Activated CD8-positive, alpha-beta memory T cell treated with anti-CD3 and anti-CD28 coated beads, Interleukin-2, amount 50 U/mL, for 4 hours (primary cell): ENCODE results near the gene SEMA3E.
"Not testable (repeated sequence)": the region's sequence is repeated elsewhere in the genome, so short reads cannot be mapped to it uniquely, and the experiment has no call there.

ENCODE experiments used
- DNase-seq: peaks from one replicate; pipeline ENCODE4 v3.0.0-alpha.2; 2020

SEMA3E gene

DNA sequence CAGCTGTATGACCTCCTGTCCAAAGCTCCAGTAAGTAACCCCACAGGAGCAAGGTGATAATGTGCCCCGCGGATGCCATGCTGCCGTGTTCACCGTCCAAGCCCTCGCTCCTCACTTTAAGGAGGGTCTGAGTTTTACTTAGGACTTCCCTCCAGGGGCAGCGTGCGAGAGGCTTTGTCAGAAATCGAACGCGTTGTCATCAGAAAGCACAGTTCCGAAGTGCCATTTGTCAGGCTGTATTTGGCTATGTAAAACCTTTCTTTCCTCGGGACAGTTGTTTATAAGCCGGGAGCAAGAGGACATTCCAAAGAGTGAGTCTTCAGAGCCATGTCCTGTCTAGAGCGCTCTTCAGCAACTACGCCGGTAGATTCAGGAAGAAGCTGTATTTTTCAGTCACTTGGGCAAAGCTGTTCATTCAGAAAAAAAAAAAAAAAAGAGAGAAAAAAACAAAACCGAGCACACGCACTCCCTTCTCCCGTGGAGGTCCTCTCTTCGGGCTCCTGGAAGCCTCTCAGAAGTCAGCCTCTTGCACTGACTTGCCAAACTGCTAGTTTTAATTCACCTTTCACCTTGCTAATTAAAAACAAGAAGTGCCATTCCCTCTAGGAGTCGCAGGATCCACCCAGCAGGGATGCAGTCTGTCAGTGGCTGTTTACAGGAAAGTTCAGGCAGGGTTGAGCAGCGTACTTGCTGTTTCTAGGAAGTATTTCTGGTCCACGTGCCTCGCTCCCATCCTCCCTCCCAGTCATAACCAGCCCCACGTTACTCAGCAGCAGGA, at the start of gene SEMA3E:
Gene SEMA3E, minus strand, starts transcription at position 676 of the 778 bp plus-strand sequence.
- no peak for DNase-seq

DNA sequence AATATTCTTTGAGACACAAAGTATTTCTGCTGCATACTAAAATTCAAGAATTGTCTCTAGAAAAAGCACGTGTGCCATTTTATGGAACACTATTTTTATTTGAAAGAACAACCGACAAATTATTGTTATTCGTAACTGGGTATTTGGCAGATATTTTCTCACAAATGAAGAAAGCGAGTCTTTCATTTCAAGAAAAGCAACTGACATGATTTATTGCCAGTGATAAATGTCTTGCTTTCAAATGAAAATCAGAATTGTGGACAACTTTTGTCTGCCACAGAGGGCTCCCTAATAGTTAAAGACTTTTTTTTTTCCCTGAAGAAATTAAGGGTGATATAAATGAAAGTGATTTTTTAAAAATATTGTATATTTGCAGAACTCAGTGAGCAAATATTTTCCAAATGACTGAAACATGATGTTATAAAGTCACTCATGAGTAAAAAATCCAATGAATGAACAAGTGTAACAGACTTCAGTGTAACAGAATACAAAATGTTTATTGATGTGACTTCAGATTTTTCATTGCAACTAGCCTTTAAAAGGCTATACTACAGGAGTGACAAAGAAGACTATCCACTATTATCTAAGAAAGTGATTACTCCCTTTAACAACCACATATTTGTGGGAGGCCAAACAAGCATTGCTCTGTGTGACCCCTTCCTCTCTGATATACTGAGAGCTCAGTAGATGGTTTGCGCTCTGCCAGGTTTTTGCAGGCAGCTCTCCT, 49.0 kb upstream of the SEMA3E start:
- DNase-seq = no peak

DNA sequence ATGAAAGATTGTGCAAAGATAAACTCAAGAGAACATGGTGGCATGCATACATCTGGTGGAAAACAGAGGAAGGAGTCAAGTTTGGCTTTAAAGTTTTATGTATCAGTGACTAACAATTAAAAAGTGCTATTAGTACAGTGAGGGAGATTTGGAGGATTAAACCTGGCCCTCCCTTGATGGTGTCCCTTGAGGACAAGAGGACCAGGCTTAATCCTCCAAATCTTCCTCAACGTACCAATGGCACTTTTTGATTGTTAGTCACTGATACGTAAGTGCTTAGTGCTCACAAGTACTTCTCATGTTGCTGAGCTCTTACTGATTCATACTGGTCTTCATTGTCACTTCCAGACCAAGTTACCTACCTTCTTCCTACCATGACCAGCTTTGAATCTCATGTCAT, 47.2 kb upstream of the SEMA3E start:
- no peak for DNase-seq

DNA sequence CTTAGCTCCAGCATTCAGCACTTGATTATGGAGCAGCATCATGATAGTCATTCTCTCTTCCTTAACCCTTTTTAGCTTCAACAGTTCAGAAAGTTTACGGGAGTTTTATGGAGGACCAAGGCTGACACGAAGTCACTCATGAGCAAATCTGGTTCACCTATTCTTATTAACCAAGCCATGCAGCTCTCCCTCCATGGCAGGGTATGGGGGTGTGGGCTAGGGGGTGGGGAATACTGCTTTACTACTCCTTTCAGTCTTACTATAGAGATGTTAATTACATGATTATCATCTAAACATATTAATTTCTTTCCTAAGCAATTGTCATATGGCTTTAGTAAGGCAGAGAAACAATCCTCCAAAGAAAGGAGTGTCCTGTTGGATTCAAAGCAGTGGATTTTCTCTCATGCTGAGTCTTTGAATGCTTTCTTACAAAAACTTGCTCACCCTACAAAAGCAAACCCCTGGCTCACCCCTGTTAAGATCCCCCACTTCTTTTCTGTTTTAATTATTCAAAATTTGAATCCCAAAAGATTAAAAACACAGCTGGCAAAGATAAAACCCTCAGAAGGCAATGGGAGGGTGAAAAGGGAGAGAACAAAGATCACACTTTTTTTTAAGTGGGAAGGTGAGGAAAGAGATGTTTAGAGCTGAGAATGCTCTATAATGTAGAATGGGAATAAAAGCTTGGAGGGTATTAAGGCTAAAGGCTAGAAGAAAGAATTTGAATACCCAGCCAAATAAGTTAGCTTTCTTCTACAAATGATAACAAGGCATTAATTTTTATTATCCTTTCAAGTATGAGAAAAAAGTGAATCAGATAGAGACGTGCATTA, 46.4 kb upstream of the SEMA3E start:
- no peak for DNase-seq

DNA sequence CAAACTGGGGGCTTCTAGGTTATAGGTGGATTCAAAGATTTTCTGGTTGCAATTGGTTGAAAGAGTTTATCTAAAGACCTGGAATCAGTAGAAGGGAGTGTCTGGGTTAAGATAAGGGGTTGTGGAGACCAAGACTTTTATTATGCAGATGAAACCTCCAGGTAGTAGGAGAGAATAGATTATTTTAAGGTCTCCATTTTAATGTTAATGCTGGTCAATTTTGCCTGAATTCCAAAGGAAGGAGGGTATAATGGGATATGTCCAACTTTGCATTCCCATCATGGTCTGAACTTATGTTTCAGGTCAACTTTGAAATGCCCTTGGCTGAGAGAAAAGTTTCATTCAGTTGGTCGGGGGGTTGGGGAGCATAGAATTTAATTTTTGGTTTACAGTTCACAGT, 44.3 kb upstream of the SEMA3E start:
- no peak for DNase-seq

DNA sequence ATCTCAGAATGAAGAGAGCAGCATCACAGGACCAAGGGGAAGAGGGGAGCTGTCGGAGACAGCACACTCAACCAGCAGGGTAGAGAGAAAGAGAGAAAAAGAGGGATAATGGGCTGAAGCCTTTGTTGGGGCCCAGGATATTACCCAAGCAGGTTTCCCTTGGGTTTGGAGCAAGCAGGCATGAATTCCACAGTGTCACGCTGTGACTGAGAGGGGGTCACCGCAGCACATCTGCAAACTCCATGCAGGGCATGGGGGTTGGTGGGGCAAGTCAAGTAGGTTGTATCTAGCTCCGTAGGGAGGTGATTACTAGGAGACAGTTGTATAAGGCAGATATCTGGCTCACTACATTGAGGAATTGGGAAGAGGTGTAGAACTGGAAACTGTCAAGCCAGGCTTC, 42.2 kb upstream of the SEMA3E start:
- DNase-seq = no peak

DNA sequence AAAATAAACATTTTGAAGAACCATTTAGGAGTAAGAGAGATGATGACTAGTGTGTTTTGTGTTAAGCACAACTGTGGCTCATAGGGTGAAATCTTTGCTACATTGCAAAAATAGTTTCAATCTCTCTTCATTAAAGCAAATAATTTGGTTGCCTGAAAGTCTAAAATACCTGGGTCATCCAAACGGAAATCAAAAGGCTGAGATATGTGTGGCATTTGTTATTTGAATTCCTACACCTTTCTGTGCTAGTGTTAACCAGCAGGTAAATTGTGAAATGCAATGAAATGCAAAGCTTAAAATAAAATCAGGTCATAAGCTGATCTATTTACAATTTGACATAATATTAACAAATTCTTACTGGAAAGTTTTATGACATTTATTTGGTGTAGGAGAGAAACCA, 40.9 kb upstream of the SEMA3E start:
- DNase-seq = no peak

DNA sequence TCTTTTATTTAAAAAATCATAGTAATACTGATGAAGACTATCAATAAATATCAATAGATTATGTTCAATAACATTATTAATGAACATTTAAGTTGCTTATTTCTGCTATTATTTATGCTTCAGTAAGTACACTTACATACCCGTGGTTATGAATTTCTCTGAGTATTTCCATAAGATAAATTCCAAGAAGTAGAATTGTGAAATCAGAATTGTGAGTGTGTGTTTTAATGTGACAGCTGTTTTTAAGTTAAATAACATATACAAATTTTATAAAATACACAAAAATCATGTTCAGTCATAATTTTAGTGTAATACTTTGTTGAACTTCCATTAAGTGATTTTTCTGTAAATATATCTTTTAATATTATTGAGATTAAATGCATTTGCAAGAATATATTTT, 37.5 kb upstream of the SEMA3E start:
- no peak for DNase-seq

DNA sequence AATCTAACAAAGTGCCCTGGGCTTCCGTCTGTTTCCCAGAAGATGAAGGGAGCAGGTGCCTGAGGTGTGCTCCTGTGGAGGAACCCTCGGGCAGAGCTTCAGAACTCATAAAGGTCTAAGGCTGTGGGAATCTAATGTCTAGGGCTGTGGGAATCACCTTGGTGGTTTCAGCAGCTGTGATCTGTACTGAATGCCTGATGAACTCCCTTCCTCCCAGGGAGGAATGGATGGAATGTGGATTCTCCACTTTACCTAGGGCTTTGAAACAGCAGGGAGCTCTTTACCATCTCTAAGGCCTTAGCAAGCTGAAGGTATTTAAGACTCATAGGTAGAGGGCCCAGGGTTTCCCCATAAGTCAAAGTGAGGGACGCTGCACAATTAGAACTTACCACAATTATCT, 36.0 kb upstream of the SEMA3E start:
- no peak for DNase-seq

DNA sequence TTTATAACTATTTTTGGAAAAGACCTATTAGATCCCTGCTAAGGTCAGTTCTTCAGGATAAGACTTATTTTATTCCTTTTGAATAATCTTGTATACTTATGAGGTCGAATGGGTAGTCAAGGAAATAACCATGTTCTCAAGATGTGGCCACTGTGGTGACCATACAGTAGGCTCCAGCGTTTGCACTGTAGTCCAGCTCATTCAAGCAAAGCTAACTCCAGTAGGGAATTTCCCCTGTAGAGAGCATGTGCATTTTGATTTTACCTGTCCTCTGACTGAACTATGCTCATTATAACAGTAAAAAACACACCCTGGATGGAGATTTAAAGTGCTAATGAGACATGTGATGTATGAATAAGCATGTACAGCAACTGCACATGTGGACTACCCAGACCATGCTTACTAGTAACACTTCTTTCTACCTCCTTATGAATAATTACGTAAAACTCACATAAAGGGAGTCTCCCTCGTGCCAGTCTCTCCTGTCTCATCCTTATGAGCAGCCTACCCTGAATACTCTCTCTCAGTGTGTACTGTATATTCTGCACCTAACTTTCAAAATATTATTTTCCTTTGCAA, 32.4 kb upstream of the SEMA3E start:
- DNase-seq = no peak

DNA sequence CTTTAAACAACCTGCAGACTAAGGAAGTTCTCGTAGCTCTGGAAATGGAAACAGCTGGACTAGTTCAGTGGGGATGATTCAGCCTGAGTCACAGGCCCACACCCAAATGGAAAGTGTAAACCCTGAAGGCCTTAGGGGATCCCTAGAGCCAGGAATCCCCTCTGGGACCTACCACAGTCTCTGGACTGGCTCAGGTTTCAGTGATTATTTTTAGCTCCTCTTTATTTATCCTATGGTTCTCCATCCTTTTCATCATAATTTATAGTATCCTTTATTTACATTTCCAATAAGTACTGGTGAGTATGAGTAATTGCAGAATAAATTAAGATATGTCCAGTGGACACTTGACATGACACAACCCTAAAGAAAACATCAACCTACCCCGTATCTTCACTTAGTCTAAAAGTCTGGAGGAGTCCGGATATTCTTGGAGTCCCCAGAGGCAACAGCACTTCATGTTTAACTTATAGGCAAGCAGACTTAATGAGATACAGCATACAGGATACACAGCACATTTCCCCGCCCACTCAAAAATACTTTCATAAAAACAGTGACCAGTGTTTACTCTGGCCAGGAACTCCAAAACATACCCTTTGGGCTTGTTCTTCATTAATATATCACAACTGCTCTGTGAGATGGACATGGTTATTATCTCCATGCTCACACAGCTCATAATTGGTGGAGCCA, 28.4 kb upstream of the SEMA3E start:
- no peak for DNase-seq

DNA sequence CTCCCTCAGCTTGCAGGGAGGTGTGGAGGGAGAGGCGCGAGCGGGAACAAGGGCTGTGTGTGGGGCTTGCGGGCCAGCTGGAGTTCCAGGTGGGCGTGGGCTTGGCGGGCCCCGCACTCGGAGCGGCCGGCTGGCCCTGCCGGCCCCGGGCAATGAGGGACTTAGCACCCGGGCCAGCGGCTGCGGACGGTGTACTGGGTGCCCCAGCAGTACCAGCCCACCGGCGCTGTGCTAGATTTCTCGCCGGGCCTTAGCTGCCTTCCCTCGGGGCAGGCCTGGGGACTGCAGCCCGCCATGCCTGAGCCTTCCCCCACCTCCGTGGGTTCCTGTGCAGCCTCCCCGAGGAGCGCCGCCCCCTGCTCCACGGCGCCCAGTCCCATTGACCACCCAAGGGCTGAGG, 24.4 kb upstream of the SEMA3E start:
- not testable (repeated sequence) for DNase-seq

DNA sequence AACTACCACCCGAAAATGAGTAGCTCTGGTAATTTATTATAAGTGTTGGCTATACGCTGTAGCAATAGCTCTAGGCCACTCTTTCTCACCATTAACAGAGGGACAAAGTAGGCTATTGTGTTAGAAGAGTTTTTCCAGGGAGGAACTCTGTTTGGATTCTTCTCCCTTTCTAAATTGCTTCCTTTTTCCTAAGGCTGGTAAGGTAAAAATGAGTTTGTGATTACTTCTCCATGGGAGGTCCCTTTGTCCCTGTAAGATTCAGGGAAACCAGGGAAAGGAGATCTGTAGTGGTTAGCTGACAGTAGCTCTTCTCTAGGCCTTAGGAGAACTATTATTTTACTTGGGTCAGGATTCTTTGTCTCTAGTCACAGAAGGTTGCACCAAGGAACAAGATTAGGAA, 23.2 kb upstream of the SEMA3E start:
- no peak for DNase-seq

DNA sequence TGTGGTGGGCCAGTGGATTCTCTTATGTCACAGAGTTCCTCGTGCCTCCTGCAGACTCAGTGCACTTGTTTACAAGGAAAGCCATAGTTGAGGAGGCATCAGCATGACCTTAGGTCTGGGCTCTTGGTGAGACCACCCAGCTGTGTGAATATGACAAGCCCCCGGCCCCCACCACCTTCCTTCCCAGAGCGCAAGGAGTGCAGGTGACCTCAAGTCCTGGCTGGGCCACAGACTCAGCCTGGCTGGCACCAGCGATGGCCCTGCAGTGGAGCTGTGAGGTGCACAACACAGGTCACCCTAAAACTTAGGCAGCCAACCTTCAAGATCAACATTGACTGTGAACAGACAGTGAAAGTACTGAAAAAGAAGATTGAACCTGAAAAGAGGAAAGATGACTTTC, 14.2 kb upstream of the SEMA3E start:
- no peak for DNase-seq

DNA sequence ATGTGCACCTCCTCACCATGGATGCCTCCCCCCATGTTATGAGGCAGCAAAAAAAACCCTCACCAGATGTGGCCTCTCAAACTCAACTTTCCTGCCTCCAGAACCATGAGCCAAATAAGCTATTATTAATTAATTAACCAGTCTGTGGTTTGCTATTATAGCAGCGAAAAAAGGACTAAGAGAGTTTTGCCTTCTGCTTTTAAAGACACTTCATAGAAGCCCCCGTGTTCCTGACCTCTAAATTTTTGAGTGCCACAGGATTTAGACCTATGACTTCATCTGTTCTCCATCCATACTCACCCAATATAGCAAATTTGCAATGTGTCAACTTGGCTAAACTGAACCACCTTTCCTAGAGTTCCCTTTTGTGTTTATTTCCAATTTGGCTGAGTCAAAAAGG, 9.2 kb upstream of the SEMA3E start:
- no peak for DNase-seq

DNA sequence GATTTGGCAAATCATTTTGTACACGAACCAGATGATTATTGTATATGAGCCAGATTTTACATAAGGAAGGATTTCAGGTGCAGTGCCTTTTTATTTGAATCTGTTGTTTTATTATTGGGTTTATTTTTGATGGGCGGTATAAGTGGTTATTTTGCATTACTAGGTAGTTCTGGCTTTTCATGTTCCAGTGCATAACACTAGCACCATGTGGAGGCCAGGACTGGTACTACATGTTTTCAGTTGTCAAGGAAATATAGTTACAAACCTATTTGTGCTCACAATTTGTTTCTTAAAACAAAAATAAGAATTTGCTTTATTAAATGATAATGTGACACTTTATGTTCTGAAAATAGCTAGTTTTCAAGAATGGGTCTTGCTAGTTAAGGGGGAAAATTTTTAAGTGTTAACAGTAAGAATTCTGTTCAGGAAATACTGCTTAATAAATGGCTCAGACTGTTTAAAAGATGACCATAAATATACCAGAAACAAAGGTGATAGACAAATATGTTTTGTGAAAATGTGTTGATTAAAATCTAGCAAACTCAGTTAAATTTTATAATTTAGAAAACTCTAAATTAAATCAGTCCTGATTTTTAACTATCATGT, 7.1 kb upstream of the SEMA3E start:
- no peak for DNase-seq

DNA sequence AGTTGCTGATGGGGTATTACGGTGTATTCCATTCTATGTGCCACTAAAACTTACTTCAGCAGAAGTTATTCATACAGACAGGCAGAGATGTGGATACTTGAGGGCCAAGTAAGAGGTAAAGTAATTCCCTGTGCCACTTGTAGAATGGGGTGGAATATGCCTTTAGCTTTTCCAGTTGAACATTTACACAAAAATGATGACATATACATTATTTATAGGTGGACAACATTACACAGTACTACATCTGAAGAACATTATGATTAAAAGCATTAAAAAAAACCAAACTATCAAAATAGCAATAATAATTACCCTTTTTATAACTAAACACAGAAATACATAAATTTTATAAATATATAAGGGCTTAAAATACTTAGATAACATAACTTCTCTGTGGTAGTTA, 3.5 kb upstream of the SEMA3E start:
- DNase-seq = no peak

DNA sequence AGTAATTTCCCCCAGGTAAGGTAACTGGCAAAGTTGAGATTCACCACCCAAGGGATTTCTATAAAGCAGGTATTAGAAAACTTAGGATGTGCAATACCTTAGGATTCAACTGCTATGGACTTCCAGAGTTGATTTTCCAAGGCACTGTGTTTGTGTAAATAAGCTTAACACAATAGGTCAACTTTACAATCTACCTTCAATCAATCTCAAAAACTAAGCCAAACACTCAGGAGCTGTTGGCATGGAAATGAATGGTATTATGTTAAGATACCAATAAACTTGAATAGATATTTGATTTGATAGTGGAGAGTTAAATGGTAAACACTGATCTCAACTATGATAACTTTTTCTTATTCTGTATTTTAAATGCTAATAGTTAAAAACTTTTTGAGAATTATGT, 762 bp upstream of the SEMA3E start:
- DNase-seq = no peak

DNA sequence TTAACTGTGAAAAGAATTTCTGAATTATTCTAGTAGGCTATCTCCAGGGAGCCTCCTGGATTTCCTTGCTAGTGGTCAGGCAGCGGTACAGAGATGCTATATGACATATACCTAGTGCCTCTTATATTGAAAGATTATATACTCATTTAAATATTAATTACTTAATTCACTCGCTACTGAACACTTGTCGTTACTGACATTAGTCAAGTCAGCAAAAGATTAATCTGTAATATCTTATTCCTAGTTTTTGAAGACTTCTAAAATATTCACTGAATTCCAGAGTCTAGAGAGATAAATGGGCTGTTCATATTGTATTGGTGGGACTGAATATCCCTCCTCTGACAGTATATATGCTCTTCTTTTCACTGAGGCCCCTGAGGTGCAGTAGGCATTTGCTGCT, 2.9 kb downstream of the SEMA3E start:
- no peak for DNase-seq

DNA sequence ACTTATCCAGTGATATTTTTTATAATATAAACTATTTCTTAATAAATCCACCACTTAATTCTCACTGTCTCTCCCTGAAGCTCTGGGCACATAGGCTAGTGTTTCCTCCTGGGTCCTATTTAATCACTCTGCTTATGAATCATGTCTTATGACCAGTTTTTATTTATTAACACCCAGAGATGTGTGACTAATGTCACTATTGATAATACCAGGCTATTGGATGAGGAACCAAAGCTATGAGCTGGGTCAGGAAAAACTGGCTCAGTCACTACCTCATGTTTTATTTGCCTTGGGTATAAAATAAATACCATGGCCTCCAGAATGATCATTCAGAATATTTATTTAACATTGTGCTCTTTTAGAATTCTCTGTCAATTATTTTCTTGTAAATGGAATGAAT, 5.2 kb downstream of the SEMA3E start:
- DNase-seq = no peak

DNA sequence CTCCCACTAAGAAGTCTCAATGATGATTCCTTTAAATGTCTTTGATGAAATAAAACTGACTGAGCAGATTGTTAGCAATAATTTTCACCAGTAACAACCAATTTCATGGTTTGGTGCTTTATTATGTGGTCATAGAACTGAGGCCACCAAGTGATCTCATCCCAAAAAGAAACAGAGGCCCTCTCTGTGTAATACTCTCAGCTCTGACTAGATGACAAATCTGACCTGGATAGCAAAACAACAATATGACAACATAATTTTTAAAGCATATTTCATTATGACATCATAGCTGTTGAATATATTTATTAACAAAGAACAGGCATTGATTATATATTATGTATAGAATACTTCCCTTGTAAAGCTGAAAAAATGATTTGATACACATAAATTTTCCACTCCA, 5.9 kb downstream of the SEMA3E start:
- DNase-seq = no peak
